Kidney (tissue), 14 donors: ENCODE data around the gene RELT. TPM values are rescaled to one million over a fixed set of nuclear protein-coding genes. Genes with fewer than 3 reads are reported as not detected.

Source experiments
- DNase-seq, 5 donors: peaks; one replicate each; pipeline ENCODE4 v3.0.0-alpha.2; 2013 to 2020
- FAIRE-seq: peaks from 2 replicates; lab custom pipeline; 2012; peaks lifted over from hg19 to GRCh38; lab: Jason Lieb, UNC
- H3K27ac ChIP-seq, 2 donors: one replicate each; pipeline ENCODE4 v1.7.0; 2013; ENCODE audit warnings: low read depth in 2 of 2, low read length in 2 of 2, inconsistent platforms in 1 of 2
- H3K27me3 ChIP-seq: one replicate; pipeline ENCODE4 v1.7.1; 2013; ENCODE audit warnings: low read length, inconsistent platforms; ENCODE audit not compliant: control insufficient read depth, insufficient read depth
- H3K36me3 ChIP-seq, 3 donors: one replicate each; pipeline versions ENCODE4 v1.7.0 to v1.7.1; 2013; ENCODE audit warnings: low read length in 3 of 3, control low read depth in 1 of 3, inconsistent platforms in 1 of 3; ENCODE audit not compliant: insufficient read depth in 3 of 3, control insufficient read depth in 2 of 3
- H3K4me1 ChIP-seq, 3 donors: one replicate each; pipeline versions ENCODE4 v1.7.0 to v1.7.1; 2013; ENCODE audit warnings: low read length in 3 of 3, inconsistent platforms in 1 of 3, low read depth in 1 of 3; ENCODE audit not compliant: control insufficient read depth in 2 of 3, insufficient read depth in 2 of 3
- H3K4me3 ChIP-seq, 3 donors: one replicate each; pipeline versions ENCODE4 v1.7.0 to v1.8.1; 2013; ENCODE audit warnings: low read length in 3 of 3, control low read depth in 1 of 3, inconsistent platforms in 1 of 3
- H3K9ac ChIP-seq, 3 donors: one replicate each; pipeline versions ENCODE4 v1.7.0 to v1.7.1; 2013; ENCODE audit warnings: low read length in 3 of 3, control low read depth in 1 of 3, inconsistent platforms in 1 of 3
- H3K9me3 ChIP-seq, 3 donors: one replicate each; pipeline versions ENCODE4 v1.7.0 to v1.7.1; 2013; ENCODE audit warnings: low read length in 3 of 3, control low read depth in 1 of 3, inconsistent platforms in 1 of 3; ENCODE audit not compliant: control insufficient read depth in 2 of 3, insufficient read depth in 1 of 3
- intact Hi-C: fragments of 100-400 bp; cut with DNase I; formaldehyde crosslinking; loops from one replicate; pipeline ENCODE4 v1.11.1; 2022
- polyA plus RNA-seq: library from polyadenylated mRNA; stranded (reverse); fragments of 350-450 nt; fragmentation: Illumina TruSeq; extraction: RNeasy Lipid Tissue Mini Kit (QIAGEN cat#74804); gene quantifications from one replicate; pipeline ENCODE4 v1.2.3, GENCODE V29; 2014; ENCODE audit warnings: low read depth, low replicate concordance; ENCODE audit not compliant: insufficient read depth
- total RNA-seq: library from RNA; stranded (reverse); fragmentation: NEBNext Ultra II Directional; extraction: Animal tissue kit (Norgen Biotek cat#: 25700); gene quantifications from one replicate; pipeline ENCODE4 v1.2.1, GENCODE V29; 2021
- TF ChIP-seq, protein P1 (sequence below): IDR thresholded peaks from 3 replicates; pipeline ENCODE4 v1.5.1; 2012; ENCODE audit warnings: mild to moderate bottlenecking, moderate library complexity, borderline replicate concordance; ENCODE audit not compliant: insufficient read depth; ENCODE audit errors: extremely low read depth
- donor health status: control.
- donor health status: control.
- donor health status: control.
- donor health status: control.
- donor health status: control.
- donor health status: DM: yes; HTN: yes; CAD: no.
- donor health status: Normal renal cell carcinoma (clear cell type).

Gene RELT
- total and polyA plus RNA-seq, 2 donors from 2014 or later = 1.0 to 8.7 TPM

DNA sequence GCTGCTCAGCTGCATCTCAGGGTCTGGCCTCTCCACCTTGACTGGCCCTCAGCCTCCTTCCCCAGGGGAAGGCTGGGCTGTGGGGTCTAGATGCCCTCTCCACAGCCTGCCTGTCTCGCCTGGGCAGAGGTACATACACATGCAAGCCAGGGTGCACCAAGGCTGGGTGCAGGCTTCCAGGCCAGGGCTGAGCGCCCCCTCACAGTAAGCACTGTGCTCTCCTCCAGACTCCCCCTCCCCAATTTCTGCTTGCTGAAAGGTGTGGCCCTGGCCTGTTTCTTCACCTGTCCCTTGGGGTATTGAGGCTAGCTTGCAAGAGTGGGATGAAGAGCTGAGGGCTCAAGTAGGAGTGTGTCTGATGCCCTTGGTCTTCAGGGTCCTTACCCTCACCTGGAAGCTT is 22.5 kb downstream of the RELT start:
- DNase-seq = no peak
- H3K27me3 ChIP-seq = no peaks in the 10 kb centered on the region
- H3K4me3 ChIP-seq = no peak overlapping the region
- no peaks in the 10 kb centered on the region for H3K36me3 ChIP-seq
- H3K4me1 ChIP-seq = peaks cover 0 to under 1% (median 0%) of the 10 kb centered on the region in 3 donors
- H3K27ac ChIP-seq = no peak overlapping the region
- H3K9ac ChIP-seq = no peak overlapping the region
- intact Hi-C loops = loop anchor here (10.0 kb wide), 2 partner anchors 54 to 104 kb away; no protein-coding TSS in a partner anchor
- TF ChIP-seq, protein P1, sequence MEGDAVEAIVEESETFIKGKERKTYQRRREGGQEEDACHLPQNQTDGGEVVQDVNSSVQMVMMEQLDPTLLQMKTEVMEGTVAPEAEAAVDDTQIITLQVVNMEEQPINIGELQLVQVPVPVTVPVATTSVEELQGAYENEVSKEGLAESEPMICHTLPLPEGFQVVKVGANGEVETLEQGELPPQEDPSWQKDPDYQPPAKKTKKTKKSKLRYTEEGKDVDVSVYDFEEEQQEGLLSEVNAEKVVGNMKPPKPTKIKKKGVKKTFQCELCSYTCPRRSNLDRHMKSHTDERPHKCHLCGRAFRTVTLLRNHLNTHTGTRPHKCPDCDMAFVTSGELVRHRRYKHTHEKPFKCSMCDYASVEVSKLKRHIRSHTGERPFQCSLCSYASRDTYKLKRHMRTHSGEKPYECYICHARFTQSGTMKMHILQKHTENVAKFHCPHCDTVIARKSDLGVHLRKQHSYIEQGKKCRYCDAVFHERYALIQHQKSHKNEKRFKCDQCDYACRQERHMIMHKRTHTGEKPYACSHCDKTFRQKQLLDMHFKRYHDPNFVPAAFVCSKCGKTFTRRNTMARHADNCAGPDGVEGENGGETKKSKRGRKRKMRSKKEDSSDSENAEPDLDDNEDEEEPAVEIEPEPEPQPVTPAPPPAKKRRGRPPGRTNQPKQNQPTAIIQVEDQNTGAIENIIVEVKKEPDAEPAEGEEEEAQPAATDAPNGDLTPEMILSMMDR = no peak
- H3K9me3 ChIP-seq = no peaks in the 10 kb centered on the region
- no peak for FAIRE-seq

DNA sequence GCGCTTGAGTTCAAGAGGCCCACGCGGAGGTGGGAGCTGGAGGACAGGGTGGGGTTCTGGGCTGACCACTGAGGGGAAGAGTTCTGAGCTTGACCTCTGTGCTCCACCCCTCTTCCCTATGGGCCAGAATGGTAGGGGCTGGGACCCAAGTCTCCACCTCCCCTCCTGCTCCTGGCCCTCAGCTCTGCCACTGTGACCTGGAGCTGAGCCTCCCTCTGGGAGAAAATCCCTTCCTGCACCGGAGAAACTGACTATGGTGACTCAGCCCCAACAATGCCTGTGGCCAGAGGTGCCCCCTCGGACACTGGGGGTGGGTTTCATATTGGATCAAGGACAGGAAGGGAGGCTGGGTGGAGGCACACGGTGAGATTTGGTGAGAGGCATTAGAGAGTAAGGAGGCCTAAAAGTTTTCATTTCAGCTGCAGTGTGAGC is 23.0 kb downstream of the RELT start:
- intact Hi-C loops = loop anchor here (10.0 kb wide), 2 partner anchors 54 to 104 kb away; no protein-coding TSS in a partner anchor

DNA sequence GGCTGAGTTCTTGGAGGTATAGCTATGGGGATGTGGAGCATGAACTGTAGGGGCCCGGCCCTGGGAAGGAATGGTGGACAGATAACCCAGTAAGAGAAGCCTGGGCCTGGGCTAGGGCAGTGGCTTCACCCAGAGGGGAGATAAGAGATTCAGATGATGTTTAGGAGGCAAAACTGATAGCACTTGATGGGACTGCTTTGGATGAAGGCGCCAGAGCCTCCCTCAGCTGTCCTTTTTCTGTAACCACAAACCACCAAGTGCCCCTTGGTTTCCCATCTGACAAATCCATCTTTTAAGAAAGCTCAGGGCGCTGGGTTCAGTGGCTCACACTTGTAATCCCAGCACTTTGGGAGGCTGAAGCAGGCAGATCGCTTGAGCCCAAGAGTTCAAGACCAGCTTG is 23.4 kb downstream of the RELT start:
- Histone ChIP-seq H3K27ac (no peak overlapping the region), H3K9ac (no peak overlapping the region), H3K27me3 (no peaks in the 10 kb centered on the region), H3K4me3 (no peak overlapping the region), H3K9me3 (no peaks in the 10 kb centered on the region), H3K36me3 (no peaks in the 10 kb centered on the region), H3K4me1 (peaks cover 0 to 3% (median 2%) of the 10 kb centered on the region in 3 donors)
- FAIRE-seq (no peak), DNase-seq (no peak)
- TF ChIP-seq, protein P1 = no peak
- intact Hi-C loops = loop anchor here (10.0 kb wide), 3 partner anchors 55 to 255 kb away; no protein-coding TSS in a partner anchor

More for the DNA sequence above, 23.0 kb downstream of the RELT start:
- TF ChIP-seq, protein P1 = no peak
- no peak for DNase-seq
- H3K27me3 ChIP-seq = no peaks in the 10 kb centered on the region
- H3K36me3 ChIP-seq = no peaks in the 10 kb centered on the region
- H3K27ac ChIP-seq = no peak overlapping the region
- no peaks in the 10 kb centered on the region for H3K9me3 ChIP-seq
- no peak overlapping the region for H3K9ac ChIP-seq
- no peak overlapping the region for H3K4me3 ChIP-seq
- H3K4me1 ChIP-seq = peaks cover 0 to 3% (median 2%) of the 10 kb centered on the region in 3 donors
- FAIRE-seq = no peak

DNA sequence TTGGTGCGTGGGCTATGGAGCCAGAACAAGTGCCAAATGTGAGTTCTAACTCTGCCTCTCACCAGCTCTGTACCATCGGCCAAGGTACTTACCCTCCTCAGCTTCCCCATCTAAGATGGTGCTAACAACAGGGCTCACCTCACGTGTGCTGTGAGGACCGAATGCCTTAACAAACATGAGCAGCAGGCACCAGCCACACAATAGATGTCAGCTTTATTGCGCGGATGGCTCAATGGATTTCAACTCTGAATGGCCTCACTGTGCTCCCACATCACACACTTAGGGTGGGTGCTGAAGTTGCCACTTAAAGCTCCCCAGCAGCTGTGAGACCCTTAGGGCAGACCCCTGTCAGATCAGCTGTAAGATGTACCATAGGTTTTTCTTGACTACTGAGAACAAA is 24.1 kb downstream of the RELT start:
- intact Hi-C loops = loop anchor here (10.0 kb wide), 1 partner anchor 255 kb away; no protein-coding TSS in a partner anchor
- Histone ChIP-seq H3K27ac (no peak overlapping the region), H3K9ac (no peak overlapping the region), H3K4me3 (no peak overlapping the region), H3K36me3 (peaks cover 0 to 1% (median 0%) of the 10 kb centered on the region in 3 donors), H3K4me1 (peaks cover 0 to 3% (median 2%) of the 10 kb centered on the region in 3 donors), H3K27me3 (no peaks in the 10 kb centered on the region), H3K9me3 (no peaks in the 10 kb centered on the region)
- no peak for FAIRE-seq
- TF ChIP-seq, protein P1 = no peak
- no peak for DNase-seq
